ENCODE data around the gene PLCXD3. TPM values are rescaled to one million over a fixed set of nuclear protein-coding genes. Genes with fewer than 3 reads are reported as not detected.

PLCXD3 gene
- polyA plus RNA-seq, 1 of the 3 experiments (the other 2 are of a cell fraction), result 0.15 TPM

- DNase-seq, result no peak
- no peaks in the 10 kb centered on the region for H4K20me1 ChIP-seq (ENCODE audit: insufficient read depth)
- no peak overlapping the region for H3K4me2 ChIP-seq
- H3K4me3 ChIP-seq (ENCODE audit: low read depth in 2 of 2, low read length in 1 of 2), result no peak overlapping the region
- no peak overlapping the region for H2AFZ ChIP-seq (ENCODE audit: low read depth)
- no peaks in the 10 kb centered on the region for H3K36me3 ChIP-seq (replicated peaks in 1 of 2; ENCODE audit: control insufficient read depth in 1 of 2, insufficient read depth in 2 of 2, low read length in 1 of 2)
- whole genome bisulfite sequencing (ENCODE audit: low lambda C conversion rate), result 65% methylated on average over 2 of the region's 2 CpGs
- no peaks in the 10 kb centered on the region for H3K79me2 ChIP-seq (ENCODE audit: insufficient read depth)
- TF ChIP-seq SIN3A (IDR thresholded peaks at IDR 0.05; ENCODE audit: borderline replicate concordance, low read depth, low read length) (no peak), YY1 (IDR thresholded peaks at IDR 0.05; ENCODE audit: low read depth) (no peak), FOXM1 (IDR thresholded peaks at IDR 0.05; ENCODE audit: low read depth) (no peak), FOXJ3 (CRISPR knock-in tag; IDR thresholded peaks at IDR 0.05) (no peak), IRF3 (IDR thresholded peaks at IDR 0.05; ENCODE audit: low read depth, low read length) (no peak), EP300 (IDR thresholded peaks at IDR 0.05; ENCODE audit: borderline replicate concordance in 1 of 2, low read depth in 1 of 2, low read length in 1 of 2) (no peak), FOSL2 (IDR thresholded peaks at IDR 0.05; ENCODE audit: borderline replicate concordance, low read depth) (no peak), RXRA (IDR thresholded peaks at IDR 0.05; ENCODE audit: borderline replicate concordance, low read depth) (no peak), GABPA (IDR thresholded peaks at IDR 0.05; ENCODE audit: low read depth) (no peak), SMC3 (IDR thresholded peaks at IDR 0.05; ENCODE audit: low read depth, low read length) (no peak), JUND (IDR thresholded peaks at IDR 0.05) (no peak)
- no peaks in the 10 kb centered on the region; the same call in 1 of the 2 replicates for H3K27me3 ChIP-seq (ENCODE audit: insufficient read depth)
- POLR2A ChIA-PET, result no interaction called here
- CTCF ChIA-PET, result interaction anchor here (0.8 to 1.9 kb wide), 5 partner anchors 10 to 577 kb away, joined by 3 to 8 read pairs (median 4); no protein-coding TSS in a partner anchor
- H3K9ac ChIP-seq, result no peak overlapping the region
- no peaks in the 10 kb centered on the region for H3K9me3 ChIP-seq
- no peaks in the 10 kb centered on the region for H3K9me2 ChIP-seq
- H3F3A ChIP-seq (replicated peaks; ENCODE audit: insufficient read depth), result no peaks in the 10 kb centered on the region
- peak overlapping the region in 1 of 2 experiments; percentile 100; a peak in 2 of 4 replicates for H3K27ac ChIP-seq (ENCODE audit: low read depth in 2 of 2, low read length in 1 of 2)
- peaks cover 2 to 20% of the 10 kb centered on the region in 2 experiments; a peak in 3 of 4 replicates for H3K4me1 ChIP-seq (ENCODE audit: control insufficient read depth in 1 of 2, insufficient read depth in 2 of 2, low read depth in 1 of 2, low read length in 1 of 2)
Measured at GRCh38 chr5:41266377-41266776, 244.0 kb downstream of the PLCXD3 start.

DNA sequence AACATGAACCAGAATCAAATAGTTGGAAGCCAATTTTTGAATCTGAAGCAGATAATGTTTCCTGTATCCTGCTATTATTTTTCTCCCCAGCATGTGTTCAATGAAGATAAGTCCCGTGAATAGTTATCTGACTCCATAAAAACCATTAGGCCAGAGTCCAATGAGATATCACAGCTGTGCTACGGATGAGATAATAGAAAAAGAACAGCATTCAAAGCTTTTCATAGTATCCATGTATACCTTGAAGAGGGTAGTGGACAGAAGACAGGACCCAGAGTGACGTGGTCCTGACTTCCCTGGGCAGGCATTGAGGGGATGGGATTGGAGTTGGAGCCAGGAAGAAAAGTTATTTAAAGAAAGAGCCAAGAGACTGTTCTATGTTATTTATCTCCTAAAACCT, 246.4 kb downstream of the PLCXD3 start:
- no peaks in the 10 kb centered on the region for H3K9me3 ChIP-seq
- CTCF ChIA-PET, result interaction anchor here (0.5 to 1.9 kb wide), 4 partner anchors 18 to 377 kb away, joined by 3 to 5 read pairs (median 4); no protein-coding TSS in a partner anchor
- no peaks in the 10 kb centered on the region; the same call in 1 of the 2 replicates for H3K27me3 ChIP-seq (ENCODE audit: insufficient read depth)
- no peak overlapping the region for H3K4me3 ChIP-seq (ENCODE audit: low read depth in 2 of 2, low read length in 1 of 2)
- H3K79me2 ChIP-seq (ENCODE audit: insufficient read depth), result no peaks in the 10 kb centered on the region
- H3K4me1 ChIP-seq (ENCODE audit: control insufficient read depth in 1 of 2, insufficient read depth in 2 of 2, low read depth in 1 of 2, low read length in 1 of 2), result peaks cover 7 to 20% of the 10 kb centered on the region in 2 experiments; a peak in 3 of 4 replicates
- no peaks in the 10 kb centered on the region for H3K36me3 ChIP-seq (replicated peaks in 1 of 2; ENCODE audit: control insufficient read depth in 1 of 2, insufficient read depth in 2 of 2, low read length in 1 of 2)
- no peak overlapping the region for H3K4me2 ChIP-seq
- POLR2A ChIA-PET, result interaction anchor here (0.9 to 1.5 kb wide), 5 partner anchors 107 to 529 kb away, joined by 3 to 7 read pairs (median 3); partner anchors contain the start of genes C7 and RPL37
- no peak overlapping the region for H2AFZ ChIP-seq (ENCODE audit: low read depth)
- DNase-seq, result peak; percentile 49
- H3K9me2 ChIP-seq, result no peaks in the 10 kb centered on the region
- H3F3A ChIP-seq (replicated peaks; ENCODE audit: insufficient read depth), result no peaks in the 10 kb centered on the region
- H4K20me1 ChIP-seq (ENCODE audit: insufficient read depth), result no peaks in the 10 kb centered on the region
- peak overlapping the region; percentile 30 to 100; a peak in 3 of 4 replicates for H3K27ac ChIP-seq (ENCODE audit: low read depth in 2 of 2, low read length in 1 of 2)
- 22% methylated on average over 3 of the region's 3 CpGs for WGBS (ENCODE audit: low lambda C conversion rate)
- H3K9ac ChIP-seq, result no peak overlapping the region
- no peak for TF ChIP-seq MEF2A (IDR thresholded peaks at IDR 0.05; ENCODE audit: borderline replicate concordance, low read depth)
- TF ChIP-seq, protein P1, sequence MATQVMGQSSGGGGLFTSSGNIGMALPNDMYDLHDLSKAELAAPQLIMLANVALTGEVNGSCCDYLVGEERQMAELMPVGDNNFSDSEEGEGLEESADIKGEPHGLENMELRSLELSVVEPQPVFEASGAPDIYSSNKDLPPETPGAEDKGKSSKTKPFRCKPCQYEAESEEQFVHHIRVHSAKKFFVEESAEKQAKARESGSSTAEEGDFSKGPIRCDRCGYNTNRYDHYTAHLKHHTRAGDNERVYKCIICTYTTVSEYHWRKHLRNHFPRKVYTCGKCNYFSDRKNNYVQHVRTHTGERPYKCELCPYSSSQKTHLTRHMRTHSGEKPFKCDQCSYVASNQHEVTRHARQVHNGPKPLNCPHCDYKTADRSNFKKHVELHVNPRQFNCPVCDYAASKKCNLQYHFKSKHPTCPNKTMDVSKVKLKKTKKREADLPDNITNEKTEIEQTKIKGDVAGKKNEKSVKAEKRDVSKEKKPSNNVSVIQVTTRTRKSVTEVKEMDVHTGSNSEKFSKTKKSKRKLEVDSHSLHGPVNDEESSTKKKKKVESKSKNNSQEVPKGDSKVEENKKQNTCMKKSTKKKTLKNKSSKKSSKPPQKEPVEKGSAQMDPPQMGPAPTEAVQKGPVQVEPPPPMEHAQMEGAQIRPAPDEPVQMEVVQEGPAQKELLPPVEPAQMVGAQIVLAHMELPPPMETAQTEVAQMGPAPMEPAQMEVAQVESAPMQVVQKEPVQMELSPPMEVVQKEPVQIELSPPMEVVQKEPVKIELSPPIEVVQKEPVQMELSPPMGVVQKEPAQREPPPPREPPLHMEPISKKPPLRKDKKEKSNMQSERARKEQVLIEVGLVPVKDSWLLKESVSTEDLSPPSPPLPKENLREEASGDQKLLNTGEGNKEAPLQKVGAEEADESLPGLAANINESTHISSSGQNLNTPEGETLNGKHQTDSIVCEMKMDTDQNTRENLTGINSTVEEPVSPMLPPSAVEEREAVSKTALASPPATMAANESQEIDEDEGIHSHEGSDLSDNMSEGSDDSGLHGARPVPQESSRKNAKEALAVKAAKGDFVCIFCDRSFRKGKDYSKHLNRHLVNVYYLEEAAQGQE (IDR thresholded peaks at IDR 0.05; ENCODE audit: low read depth, low read length), result no peak
- peak; percentile 80; the same call in 1 of the 2 replicates for TF ChIP-seq TEAD4 (IDR thresholded peaks at IDR 0.05; ENCODE audit: borderline replicate concordance, insufficient read depth)
- TF ChIP-seq RCOR1 (IDR thresholded peaks at IDR 0.05; ENCODE audit: low read length), result peak; percentile 82
- TF ChIP-seq CHD2 (IDR thresholded peaks at IDR 0.05; ENCODE audit: low read length, partially characterized antibody), result peak; percentile 82
- no peak for TF ChIP-seq SIN3A (IDR thresholded peaks at IDR 0.05; ENCODE audit: borderline replicate concordance, low read depth, low read length)
- TF ChIP-seq RFX5 (IDR thresholded peaks at IDR 0.05; ENCODE audit: low read length), result 0 out of 2 replicates have a peak, but pooled peaks have one; percentile 52
- TF ChIP-seq EP300 (IDR thresholded peaks at IDR 0.05; ENCODE audit: borderline replicate concordance in 1 of 2, low read depth in 1 of 2, low read length in 1 of 2), result peak; percentile 29 to 100; a peak in 3 of 4 replicates
- peak; percentile 28; the same call in 1 of the 2 replicates for TF ChIP-seq JUND (IDR thresholded peaks at IDR 0.05)
- TF ChIP-seq, protein P2, sequence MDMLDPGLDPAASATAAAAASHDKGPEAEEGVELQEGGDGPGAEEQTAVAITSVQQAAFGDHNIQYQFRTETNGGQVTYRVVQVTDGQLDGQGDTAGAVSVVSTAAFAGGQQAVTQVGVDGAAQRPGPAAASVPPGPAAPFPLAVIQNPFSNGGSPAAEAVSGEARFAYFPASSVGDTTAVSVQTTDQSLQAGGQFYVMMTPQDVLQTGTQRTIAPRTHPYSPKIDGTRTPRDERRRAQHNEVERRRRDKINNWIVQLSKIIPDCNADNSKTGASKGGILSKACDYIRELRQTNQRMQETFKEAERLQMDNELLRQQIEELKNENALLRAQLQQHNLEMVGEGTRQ (IDR thresholded peaks at IDR 0.05; ENCODE audit: borderline replicate concordance, low read depth, low read length), result no peak
- no peak for TF ChIP-seq YY1 (IDR thresholded peaks at IDR 0.05; ENCODE audit: low read depth)
- 0 out of 2 replicates have a peak, but pooled peaks have one; percentile 12 for TF ChIP-seq PBX3 (IDR thresholded peaks at IDR 0.05)
- peak; percentile 98 for TF ChIP-seq GATA2 (CRISPR knock-in tag; IDR thresholded peaks at IDR 0.05)

Measured in SK-N-SH (cell line).